GM21367 (cell line): ENCODE data around the gene SLC13A3.

ENCODE experiments used
- ATAC-seq: cut with Tn5 transposase; IDR thresholded peaks from one replicate; pipeline ENCODE4 v1.9.1; 2021; ENCODE audit not compliant: unreplicated experiment

Gene SLC13A3

GRCh38 chr20:46637020-46637419, 14.2 kb downstream of the SLC13A3 start:
- no peak for ATAC-seq

- ATAC-seq, result no peak
These were observed 14.7 kb downstream of the SLC13A3 start for GRCh38 chr20:46636514-46636913.

GRCh38 chr20:46635514-46636136, 15.6 kb downstream of the SLC13A3 start:
- no peak for ATAC-seq

- ATAC-seq, result no peak
These were observed 16.7 kb downstream of the SLC13A3 start for GRCh38 chr20:46634528-46634927.

- no peak for ATAC-seq
These were observed 19.3 kb downstream of the SLC13A3 start for GRCh38 chr20:46631874-46632446.

- ATAC-seq, result no peak
These were observed 19.9 kb downstream of the SLC13A3 start for GRCh38 chr20:46631212-46631869.

GRCh38 chr20:46630306-46630705, 21.0 kb downstream of the SLC13A3 start:
- ATAC-seq, result no peak

- no peak for ATAC-seq
These were observed 21.9 kb downstream of the SLC13A3 start for GRCh38 chr20:46629341-46629740.

GRCh38 chr20:46627234-46627633, 24.0 kb downstream of the SLC13A3 start:
- no peak for ATAC-seq

GRCh38 chr20:46626758-46627157, 24.5 kb downstream of the SLC13A3 start:
- no peak for ATAC-seq

- ATAC-seq, result no peak
These were observed 25.3 kb downstream of the SLC13A3 start for GRCh38 chr20:46625875-46626373.

- ATAC-seq, result no peak
These were observed 26.3 kb downstream of the SLC13A3 start for GRCh38 chr20:46624946-46625345.

- no peak for ATAC-seq
These were observed 29.1 kb downstream of the SLC13A3 start for GRCh38 chr20:46622165-46622564.

- no peak for ATAC-seq
These were observed 29.8 kb downstream of the SLC13A3 start for GRCh38 chr20:46621492-46621891.

- no peak for ATAC-seq
These were observed 31.8 kb downstream of the SLC13A3 start for GRCh38 chr20:46619445-46619844.

- ATAC-seq, result no peak
These were observed 32.8 kb downstream of the SLC13A3 start for GRCh38 chr20:46618316-46619100.

GRCh38 chr20:46614503-46614902, 36.8 kb downstream of the SLC13A3 start:
- no peak for ATAC-seq

GRCh38 chr20:46610145-46610544, 41.1 kb downstream of the SLC13A3 start:
- no peak for ATAC-seq

- ATAC-seq, result no peak
These were observed 42.2 kb downstream of the SLC13A3 start for GRCh38 chr20:46609043-46609442.

GRCh38 chr20:46607849-46608497, 43.3 kb downstream of the SLC13A3 start:
- ATAC-seq, result no peak
